Measurements from ENCODE around the gene TTR.

The TTR gene

DNA sequence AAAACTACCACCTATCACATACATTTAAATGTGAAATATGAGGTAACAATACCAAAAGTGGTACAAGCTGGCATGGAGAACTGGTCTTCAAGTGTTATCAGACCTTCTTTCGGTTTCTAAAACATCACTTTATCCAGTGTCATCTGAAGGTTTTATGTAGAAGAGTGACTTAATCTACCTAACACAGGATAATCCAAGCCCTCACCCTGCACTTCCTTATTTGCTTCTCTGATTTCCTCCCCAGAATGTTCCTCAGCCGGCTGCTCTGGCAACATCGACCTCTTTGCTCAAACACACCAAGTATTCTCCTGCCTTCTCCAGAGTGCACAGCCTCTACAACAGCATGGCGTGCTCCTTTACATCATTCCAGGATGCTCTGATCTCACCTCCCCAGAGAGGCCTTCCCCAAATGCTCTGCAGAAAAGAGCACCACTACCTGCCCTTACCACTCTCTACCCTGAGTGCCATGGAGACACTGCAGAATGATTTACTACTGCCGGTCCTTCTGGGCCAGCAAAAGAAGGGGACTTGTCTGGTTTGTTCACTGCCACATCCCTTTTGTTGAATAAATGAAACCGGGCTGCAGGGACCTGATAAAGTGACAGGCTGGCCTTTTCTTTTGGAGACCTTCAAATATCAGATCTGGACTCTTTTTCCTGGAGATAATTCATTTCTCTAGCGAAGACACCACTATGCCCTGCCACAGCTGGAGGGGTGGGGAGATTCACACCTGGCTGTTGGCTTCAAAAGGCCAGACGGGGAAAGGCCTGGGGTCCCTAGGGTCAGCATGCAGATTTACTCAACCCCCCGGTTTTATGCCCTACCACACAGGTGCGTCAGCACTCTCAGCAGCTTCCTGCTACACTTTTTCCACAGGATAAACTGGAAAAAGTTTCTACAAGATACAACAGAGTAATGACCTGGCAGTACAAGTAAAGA lies 42.0 kb downstream of the TTR start:
- no peak for TF ChIP-seq TEAD4 (IDR thresholded peaks at IDR 0.05)

DNA sequence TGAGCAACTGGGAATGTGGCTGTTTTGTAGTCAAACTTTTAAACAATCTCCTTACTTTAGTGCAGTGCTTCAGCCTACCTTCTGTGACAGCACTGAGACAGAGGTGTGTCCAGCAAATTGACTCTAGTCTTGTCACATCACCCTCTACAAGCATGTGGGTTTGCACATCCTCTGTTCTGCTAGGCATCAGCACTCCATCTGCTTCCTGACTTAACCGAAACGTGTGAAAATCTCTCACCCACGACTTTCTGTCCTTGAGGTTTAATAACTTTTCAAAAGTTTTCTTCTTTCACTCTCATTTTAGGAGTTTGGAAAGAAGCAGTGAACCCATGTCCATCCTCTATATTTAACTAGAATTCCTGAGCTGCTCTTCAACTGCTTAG lies 42.6 kb downstream of the TTR start:
- no peak for TF ChIP-seq TEAD4 (IDR thresholded peaks at IDR 0.05)
- TF ChIP-seq ZBTB7A (IDR thresholded peaks at IDR 0.05; ENCODE audit: low read depth): no peak
- TF ChIP-seq, protein P1, sequence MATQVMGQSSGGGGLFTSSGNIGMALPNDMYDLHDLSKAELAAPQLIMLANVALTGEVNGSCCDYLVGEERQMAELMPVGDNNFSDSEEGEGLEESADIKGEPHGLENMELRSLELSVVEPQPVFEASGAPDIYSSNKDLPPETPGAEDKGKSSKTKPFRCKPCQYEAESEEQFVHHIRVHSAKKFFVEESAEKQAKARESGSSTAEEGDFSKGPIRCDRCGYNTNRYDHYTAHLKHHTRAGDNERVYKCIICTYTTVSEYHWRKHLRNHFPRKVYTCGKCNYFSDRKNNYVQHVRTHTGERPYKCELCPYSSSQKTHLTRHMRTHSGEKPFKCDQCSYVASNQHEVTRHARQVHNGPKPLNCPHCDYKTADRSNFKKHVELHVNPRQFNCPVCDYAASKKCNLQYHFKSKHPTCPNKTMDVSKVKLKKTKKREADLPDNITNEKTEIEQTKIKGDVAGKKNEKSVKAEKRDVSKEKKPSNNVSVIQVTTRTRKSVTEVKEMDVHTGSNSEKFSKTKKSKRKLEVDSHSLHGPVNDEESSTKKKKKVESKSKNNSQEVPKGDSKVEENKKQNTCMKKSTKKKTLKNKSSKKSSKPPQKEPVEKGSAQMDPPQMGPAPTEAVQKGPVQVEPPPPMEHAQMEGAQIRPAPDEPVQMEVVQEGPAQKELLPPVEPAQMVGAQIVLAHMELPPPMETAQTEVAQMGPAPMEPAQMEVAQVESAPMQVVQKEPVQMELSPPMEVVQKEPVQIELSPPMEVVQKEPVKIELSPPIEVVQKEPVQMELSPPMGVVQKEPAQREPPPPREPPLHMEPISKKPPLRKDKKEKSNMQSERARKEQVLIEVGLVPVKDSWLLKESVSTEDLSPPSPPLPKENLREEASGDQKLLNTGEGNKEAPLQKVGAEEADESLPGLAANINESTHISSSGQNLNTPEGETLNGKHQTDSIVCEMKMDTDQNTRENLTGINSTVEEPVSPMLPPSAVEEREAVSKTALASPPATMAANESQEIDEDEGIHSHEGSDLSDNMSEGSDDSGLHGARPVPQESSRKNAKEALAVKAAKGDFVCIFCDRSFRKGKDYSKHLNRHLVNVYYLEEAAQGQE (IDR thresholded peaks at IDR 0.05; ENCODE audit: low read depth): no peak
- no peak for TF ChIP-seq EP300 (IDR thresholded peaks at IDR 0.05; ENCODE audit: borderline replicate concordance)
- no peak for TF ChIP-seq TAF1 (IDR thresholded peaks at IDR 0.05; ENCODE audit: low read depth)
- TF ChIP-seq, protein P2, sequence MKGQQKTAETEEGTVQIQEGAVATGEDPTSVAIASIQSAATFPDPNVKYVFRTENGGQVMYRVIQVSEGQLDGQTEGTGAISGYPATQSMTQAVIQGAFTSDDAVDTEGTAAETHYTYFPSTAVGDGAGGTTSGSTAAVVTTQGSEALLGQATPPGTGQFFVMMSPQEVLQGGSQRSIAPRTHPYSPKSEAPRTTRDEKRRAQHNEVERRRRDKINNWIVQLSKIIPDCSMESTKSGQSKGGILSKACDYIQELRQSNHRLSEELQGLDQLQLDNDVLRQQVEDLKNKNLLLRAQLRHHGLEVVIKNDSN (IDR thresholded peaks at IDR 0.05): no peak
- TF ChIP-seq EGR1 (IDR thresholded peaks at IDR 0.05): no peak
- no peak for TF ChIP-seq CREB1 (IDR thresholded peaks at IDR 0.05; ENCODE audit: low read depth)

DNA sequence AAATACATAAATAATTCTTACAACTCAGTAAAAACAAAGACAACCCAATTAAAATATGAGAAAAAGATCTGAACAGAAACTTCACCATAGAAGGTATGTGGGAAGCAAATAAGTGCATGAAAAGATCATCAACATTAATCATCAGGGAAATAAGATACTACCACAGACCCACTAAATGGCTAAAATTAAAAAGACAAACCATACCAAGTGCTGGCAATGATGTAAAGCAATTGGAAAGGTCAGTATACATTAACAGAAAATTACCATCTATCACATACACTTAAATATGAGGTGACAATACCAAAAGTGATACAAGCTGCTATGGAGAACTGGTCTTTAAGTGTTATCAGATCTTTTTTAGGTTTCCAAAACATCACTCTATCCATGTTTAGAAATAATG lies 44.7 kb downstream of the TTR start:
- TF ChIP-seq EGR1 (IDR thresholded peaks at IDR 0.05) (no peak), TAF1 (IDR thresholded peaks at IDR 0.05; ENCODE audit: low read depth) (no peak), NFIC (IDR thresholded peaks at IDR 0.05) (no peak), EP300 (IDR thresholded peaks at IDR 0.05; ENCODE audit: borderline replicate concordance) (no peak), CREB1 (IDR thresholded peaks at IDR 0.05; ENCODE audit: low read depth) (no peak), TEAD4 (IDR thresholded peaks at IDR 0.05) (no peak), YY1 (IDR thresholded peaks at IDR 0.05; ENCODE audit: low read depth) (no peak), TCF12 (IDR thresholded peaks at IDR 0.05; ENCODE audit: low read depth) (no peak)
- TF ChIP-seq, protein P1 (IDR thresholded peaks at IDR 0.05; ENCODE audit: low read depth): no peak
- TF ChIP-seq, protein P3, sequence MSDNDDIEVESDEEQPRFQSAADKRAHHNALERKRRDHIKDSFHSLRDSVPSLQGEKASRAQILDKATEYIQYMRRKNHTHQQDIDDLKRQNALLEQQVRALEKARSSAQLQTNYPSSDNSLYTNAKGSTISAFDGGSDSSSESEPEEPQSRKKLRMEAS (IDR thresholded peaks at IDR 0.05): no peak
- TF ChIP-seq, protein P2 (IDR thresholded peaks at IDR 0.05): no peak

DNA sequence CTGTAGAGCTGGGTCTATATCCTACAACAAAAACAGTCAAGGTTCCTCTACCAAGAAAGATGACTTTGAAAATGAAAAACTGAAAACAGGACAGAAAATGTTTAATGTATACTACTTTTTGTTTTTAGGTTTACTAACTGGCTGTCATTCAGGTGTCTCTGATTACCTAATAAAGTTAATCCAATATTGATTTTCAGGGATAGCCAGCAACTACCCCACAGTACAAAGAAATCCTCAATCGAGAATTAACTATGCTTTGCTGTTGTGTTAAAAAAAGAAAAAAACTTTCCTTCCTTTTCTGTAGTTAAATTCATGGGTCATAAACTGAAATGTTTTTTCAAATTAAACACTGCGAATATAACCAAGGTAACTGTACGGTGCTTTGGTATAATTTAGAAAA lies 45.8 kb downstream of the TTR start:
- TF ChIP-seq TEAD4 (IDR thresholded peaks at IDR 0.05) (no peak), NFIC (IDR thresholded peaks at IDR 0.05) (no peak), FOXM1 (IDR thresholded peaks at IDR 0.05; ENCODE audit: borderline replicate concordance, low read depth) (no peak), ZBTB7A (IDR thresholded peaks at IDR 0.05; ENCODE audit: low read depth) (no peak), EP300 (IDR thresholded peaks at IDR 0.05; ENCODE audit: borderline replicate concordance) (no peak), YY1 (IDR thresholded peaks at IDR 0.05; ENCODE audit: low read depth) (no peak), TCF12 (IDR thresholded peaks at IDR 0.05; ENCODE audit: low read depth) (no peak), TAF1 (IDR thresholded peaks at IDR 0.05; ENCODE audit: low read depth) (no peak), EGR1 (IDR thresholded peaks at IDR 0.05) (no peak), CEBPB (IDR thresholded peaks at IDR 0.05) (no peak), RAD21 (IDR thresholded peaks at IDR 0.05; ENCODE audit: low read depth) (no peak), CREB1 (IDR thresholded peaks at IDR 0.05; ENCODE audit: low read depth) (no peak)
- TF ChIP-seq, protein P3 (IDR thresholded peaks at IDR 0.05): no peak
- TF ChIP-seq, protein P2 (IDR thresholded peaks at IDR 0.05): no peak
- TF ChIP-seq, protein P1 (IDR thresholded peaks at IDR 0.05; ENCODE audit: low read depth): no peak

Data from Ishikawa (cell line).